ENCODE results near the gene ARHGAP32.

- TF ChIP-seq CTCF (conservative IDR thresholded peaks at IDR 0.05; ENCODE audit: low read length): no peak
- no peak for TF ChIP-seq EZH2phosphoT487 (IDR thresholded peaks at IDR 0.05; ENCODE audit: borderline replicate concordance, low read depth, low read length)
Measured at GRCh38 chr11:129226207-129226798, 34.2 kb upstream of the ARHGAP32 start.
